Ishikawa (cell line): ENCODE data around the gene ARMH3.

Experiments
- EGR1 ChIP-seq: IDR thresholded peaks from 2 replicates; pipeline ENCODE4 v1.6.1; 2012
- TCF12 ChIP-seq: IDR thresholded peaks from 2 replicates; pipeline ENCODE4 v1.6.1; 2012; ENCODE audit warnings: low read depth

GRCh38 chr10:102004376-102004775 is 51.6 kb downstream of the ARMH3 start:
- TF ChIP-seq TCF12 = no peak
- TF ChIP-seq EGR1 = peak; percentile 56; the same call in 1 of the 2 replicates
